ENCODE measurements around the gene CLPTM1. TPM values are rescaled to one million over a fixed set of nuclear protein-coding genes. Genes with fewer than 3 reads are reported as not detected.

Gene CLPTM1
- total RNA-seq, 1 donor from 2014 or later: 115 TPM

- Mint-ChIP-seq H3K27ac (ENCODE audit: unreplicated experiment) (no peak overlapping the region), H3K9me3 (ENCODE audit: unreplicated experiment) (no peaks in the 10 kb centered on the region), H3K4me1 (ENCODE audit: low read depth, unreplicated experiment) (no peaks in the 10 kb centered on the region), H3K27me3 (ENCODE audit: low read depth, unreplicated experiment) (peaks cover 2% of the 10 kb centered on the region), H3K36me3 (ENCODE audit: low read depth, unreplicated experiment) (peaks cover 6% of the 10 kb centered on the region), H3K4me3 (ENCODE audit: unreplicated experiment) (no peak overlapping the region)
- H3K36me3 ChIP-seq (ENCODE audit: insufficient read depth, low read length): peaks cover 5% of the 10 kb centered on the region
- FAIRE-seq (no peak), DNase-seq (ENCODE audit: low read depth) (no peak)
- no peak overlapping the region for H3K27ac ChIP-seq (ENCODE audit: low read depth, low read length)
- TF ChIP-seq EZH2 (IDR thresholded peaks at IDR 0.05; ENCODE audit: insufficient read depth, low read length) (no peak), CTCF (IDR thresholded peaks at IDR 0.05; ENCODE audit: insufficient read depth, low read depth, low read length) (no peak)
- H3K9ac ChIP-seq (ENCODE audit: low read length): no peak overlapping the region
- H4K20me1 ChIP-seq (ENCODE audit: insufficient read depth, low read length): peaks cover 13% of the 10 kb centered on the region
- no peak overlapping the region for H2AFZ ChIP-seq (ENCODE audit: low read depth, low read length)
- H3K9me3 ChIP-seq (ENCODE audit: insufficient read depth, low read depth, low read length): no peaks in the 10 kb centered on the region
- no peaks in the 10 kb centered on the region for H3K4me1 ChIP-seq (ENCODE audit: insufficient read depth, low read length)
- H3K27me3 ChIP-seq (ENCODE audit: insufficient read depth, low read length): no peaks in the 10 kb centered on the region
- no peak overlapping the region for H3K4me2 ChIP-seq (ENCODE audit: low read length)
- H3K4me3 ChIP-seq (ENCODE audit: insufficient read depth, low read depth, low read length): no peak overlapping the region
- H3K79me2 ChIP-seq (ENCODE audit: insufficient read depth, low read length): no peaks in the 10 kb centered on the region
Observed at GRCh38 chr19:45011959-45012358, 56.8 kb downstream of the CLPTM1 start.

DNA sequence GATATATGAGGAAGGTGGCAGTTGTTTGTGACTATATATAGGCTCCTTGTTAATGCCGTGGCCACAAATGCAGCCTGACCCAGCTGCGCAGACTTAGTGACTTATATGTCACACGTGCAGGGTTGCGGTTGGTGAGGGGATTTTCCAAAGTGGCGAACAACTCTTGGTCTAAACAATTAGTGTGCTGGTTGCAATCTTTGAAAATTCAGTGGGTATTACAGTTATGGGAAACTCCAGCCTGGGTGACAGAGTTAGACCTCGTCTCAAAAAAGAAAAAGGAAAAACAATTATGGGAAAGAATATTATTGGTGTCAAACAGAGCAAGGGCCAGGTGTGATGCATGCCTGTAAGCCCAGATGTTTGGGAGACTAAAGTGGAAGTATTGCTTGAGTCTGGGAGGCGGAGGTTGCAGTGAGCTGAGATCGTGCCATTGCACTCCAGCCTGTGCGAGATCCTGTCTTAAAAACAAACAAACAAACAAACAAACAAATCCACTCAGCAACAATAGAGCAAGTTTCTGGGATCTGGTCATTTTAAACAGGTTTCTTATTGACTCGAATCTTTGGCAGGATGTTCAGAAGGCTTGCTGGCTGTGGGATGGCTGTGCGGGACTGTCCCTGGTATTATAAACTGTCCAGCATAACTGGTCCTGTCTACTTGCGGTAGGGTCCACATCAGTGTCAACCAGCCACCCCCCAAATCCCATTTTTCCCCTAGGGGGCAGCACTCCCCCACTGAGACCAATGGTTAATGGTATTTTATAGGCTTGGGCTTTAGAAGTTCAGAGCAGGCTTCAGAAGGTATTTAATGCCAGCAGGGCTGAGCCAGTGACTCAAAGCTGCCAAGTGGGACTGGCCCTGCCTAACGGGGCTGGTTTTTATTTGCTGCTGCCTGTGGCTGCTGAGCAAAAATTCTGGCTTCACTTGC, 61.5 kb downstream of the CLPTM1 start:
- FAIRE-seq: no peak
- TF ChIP-seq EZH2 (IDR thresholded peaks at IDR 0.05; ENCODE audit: insufficient read depth, low read length): no peak
- TF ChIP-seq CTCF (IDR thresholded peaks at IDR 0.05; ENCODE audit: insufficient read depth, low read depth, low read length): peak; percentile 64

GRCh38 chr19:45019187-45019586, 64.0 kb downstream of the CLPTM1 start:
- no peaks in the 10 kb centered on the region for H3K4me1 Mint-ChIP-seq (ENCODE audit: low read depth, unreplicated experiment)
- Histone ChIP-seq H3K27ac (ENCODE audit: low read depth, low read length) (no peak overlapping the region), H3K4me3 (ENCODE audit: insufficient read depth, low read depth, low read length) (no peak overlapping the region), H3K27me3 (ENCODE audit: insufficient read depth, low read length) (no peaks in the 10 kb centered on the region), H3K9me3 (ENCODE audit: insufficient read depth, low read depth, low read length) (no peaks in the 10 kb centered on the region), H4K20me1 (ENCODE audit: insufficient read depth, low read length) (peaks cover 11% of the 10 kb centered on the region), H3K9ac (ENCODE audit: low read length) (no peak overlapping the region), H3K4me2 (ENCODE audit: low read length) (no peak overlapping the region), H2AFZ (ENCODE audit: low read depth, low read length) (no peak overlapping the region), H3K4me1 (ENCODE audit: insufficient read depth, low read length) (no peaks in the 10 kb centered on the region), H3K36me3 (ENCODE audit: insufficient read depth, low read length) (peaks cover 2% of the 10 kb centered on the region), H3K79me2 (ENCODE audit: insufficient read depth, low read length) (no peaks in the 10 kb centered on the region)
- FAIRE-seq (no peak), DNase-seq (ENCODE audit: low read depth) (no peak)
- H3K36me3 Mint-ChIP-seq (ENCODE audit: low read depth, unreplicated experiment): no peaks in the 10 kb centered on the region
- no peaks in the 10 kb centered on the region for H3K27me3 Mint-ChIP-seq (ENCODE audit: low read depth, unreplicated experiment)
- TF ChIP-seq EZH2 (IDR thresholded peaks at IDR 0.05; ENCODE audit: insufficient read depth, low read length) (no peak), CTCF (IDR thresholded peaks at IDR 0.05; ENCODE audit: insufficient read depth, low read depth, low read length) (no peak)
- H3K27ac Mint-ChIP-seq (ENCODE audit: unreplicated experiment): no peak overlapping the region
- H3K9me3 Mint-ChIP-seq (ENCODE audit: unreplicated experiment): no peaks in the 10 kb centered on the region
- H3K4me3 Mint-ChIP-seq (ENCODE audit: unreplicated experiment): no peak overlapping the region

More for the DNA sequence above, 61.5 kb downstream of the CLPTM1 start:
- Histone ChIP-seq H3K79me2 (ENCODE audit: insufficient read depth, low read length) (no peaks in the 10 kb centered on the region), H3K4me3 (ENCODE audit: insufficient read depth, low read depth, low read length) (no peak overlapping the region), H3K27ac (ENCODE audit: low read depth, low read length) (no peak overlapping the region), H4K20me1 (ENCODE audit: insufficient read depth, low read length) (peaks cover 11% of the 10 kb centered on the region), H3K27me3 (ENCODE audit: insufficient read depth, low read length) (no peaks in the 10 kb centered on the region), H3K4me1 (ENCODE audit: insufficient read depth, low read length) (no peaks in the 10 kb centered on the region), H3K4me2 (ENCODE audit: low read length) (no peak overlapping the region), H3K36me3 (ENCODE audit: insufficient read depth, low read length) (peaks cover 2% of the 10 kb centered on the region), H2AFZ (ENCODE audit: low read depth, low read length) (no peak overlapping the region), H3K9ac (ENCODE audit: low read length) (no peak overlapping the region), H3K9me3 (ENCODE audit: insufficient read depth, low read depth, low read length) (no peaks in the 10 kb centered on the region)
- Mint-ChIP-seq H3K36me3 (ENCODE audit: low read depth, unreplicated experiment) (no peaks in the 10 kb centered on the region), H3K9me3 (ENCODE audit: unreplicated experiment) (no peaks in the 10 kb centered on the region), H3K4me3 (ENCODE audit: unreplicated experiment) (no peak overlapping the region), H3K27me3 (ENCODE audit: low read depth, unreplicated experiment) (no peaks in the 10 kb centered on the region), H3K27ac (ENCODE audit: unreplicated experiment) (no peak overlapping the region), H3K4me1 (ENCODE audit: low read depth, unreplicated experiment) (no peaks in the 10 kb centered on the region)
- peak; percentile 55 for DNase-seq (ENCODE audit: low read depth)
